GM21529 (cell line): Measurements from ENCODE around the gene KNOP1.
"Not testable (repeated sequence)": the region's sequence is repeated elsewhere in the genome, so short reads cannot be mapped to it uniquely, and the experiment has no call there.

Source experiments
- ATAC-seq: cut with Tn5 transposase; IDR thresholded peaks from one replicate; pipeline ENCODE4 v1.9.1; 2021; ENCODE audit not compliant: unreplicated experiment

KNOP1 gene

GRCh38 chr16:19687279-19687678, 30.7 kb downstream of the KNOP1 start:
- no peak for ATAC-seq

DNA sequence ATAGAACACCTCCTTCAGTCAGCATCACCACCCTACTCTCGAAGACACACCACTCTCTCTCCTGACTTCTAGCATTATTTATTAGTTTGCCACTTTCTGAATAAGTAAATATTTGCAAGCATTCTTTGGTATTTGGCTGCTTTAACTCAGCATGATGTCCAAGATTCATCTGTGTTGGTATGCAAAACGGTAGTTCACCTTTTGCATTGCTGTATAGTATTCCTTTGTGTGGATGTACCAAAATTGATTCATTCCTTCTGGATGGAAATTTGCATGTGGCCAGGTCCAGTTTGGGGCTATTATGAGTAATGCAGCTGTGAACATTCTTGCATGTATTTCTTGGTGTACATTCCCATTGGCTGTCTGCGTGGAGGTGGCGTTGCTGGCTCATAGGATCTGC, 32.9 kb downstream of the KNOP1 start:
- ATAC-seq = no peak

DNA sequence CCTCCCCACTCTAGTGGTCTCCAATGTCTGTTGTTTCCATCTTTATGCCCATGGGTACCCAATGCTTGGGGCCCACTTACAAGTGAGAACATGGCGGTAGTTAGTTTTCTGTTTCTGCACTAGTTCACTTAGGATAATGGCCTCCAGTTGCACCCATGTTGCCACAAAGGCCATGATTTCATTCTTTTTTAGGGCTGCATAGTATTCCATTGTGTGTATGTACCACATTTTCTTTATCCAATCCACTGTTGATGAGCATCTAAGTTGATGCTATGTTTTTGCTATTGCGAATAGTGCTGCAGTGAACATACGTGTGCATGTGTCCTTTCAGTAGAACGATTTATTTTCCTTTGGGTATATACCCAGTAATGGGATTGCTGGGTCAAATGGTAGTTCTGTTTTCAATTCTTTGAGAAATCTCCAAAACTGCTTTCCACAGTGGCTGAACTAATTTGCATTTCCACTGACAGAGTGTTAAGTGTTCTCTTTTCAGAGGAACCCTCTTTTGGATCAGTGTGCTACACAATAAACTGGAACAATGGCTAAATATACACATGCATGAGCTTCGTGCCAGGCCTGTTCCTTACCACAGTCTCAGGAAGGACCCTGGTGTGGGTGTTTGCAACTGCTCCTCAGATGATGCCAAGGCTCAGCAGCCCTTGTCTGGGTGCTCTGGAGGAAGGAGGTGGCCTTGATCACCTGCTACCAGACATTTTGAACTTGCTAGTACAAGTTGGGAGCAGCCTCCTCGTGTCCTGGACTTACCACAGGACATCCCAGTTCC, 34.4 kb downstream of the KNOP1 start:
- ATAC-seq = no peak

GRCh38 chr16:19681637-19682036, 36.4 kb downstream of the KNOP1 start:
- no peak for ATAC-seq

- ATAC-seq = no peak
Measured at GRCh38 chr16:19680881-19681340, 37.1 kb downstream of the KNOP1 start.

GRCh38 chr16:19679281-19679680, 38.7 kb downstream of the KNOP1 start:
- ATAC-seq = not testable (repeated sequence)

GRCh38 chr16:19678804-19679203, 39.2 kb downstream of the KNOP1 start:
- no peak for ATAC-seq

- no peak for ATAC-seq
Measured at GRCh38 chr16:19677402-19677801, 40.6 kb downstream of the KNOP1 start.

DNA sequence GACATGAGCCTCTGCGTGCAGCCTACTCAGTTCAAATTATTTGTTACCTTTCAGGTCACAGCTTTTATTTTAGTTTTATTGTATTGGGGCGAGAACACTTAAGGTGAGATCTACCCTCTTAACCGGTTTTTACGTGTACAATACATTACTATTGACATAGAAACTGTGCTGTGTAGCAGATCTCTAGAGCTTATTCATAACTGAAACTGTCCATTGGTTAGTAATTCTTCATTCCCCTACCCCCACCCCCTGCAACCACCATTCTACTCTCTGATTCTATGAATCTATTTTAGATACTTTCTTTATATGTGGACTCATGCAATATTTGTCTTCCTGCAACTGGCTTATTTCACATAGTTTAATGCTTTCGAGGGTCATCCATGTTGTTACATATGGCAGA, 43.5 kb downstream of the KNOP1 start:
- ATAC-seq = no peak

GRCh38 chr16:19672378-19672777, 45.6 kb downstream of the KNOP1 start:
- ATAC-seq = no peak

DNA sequence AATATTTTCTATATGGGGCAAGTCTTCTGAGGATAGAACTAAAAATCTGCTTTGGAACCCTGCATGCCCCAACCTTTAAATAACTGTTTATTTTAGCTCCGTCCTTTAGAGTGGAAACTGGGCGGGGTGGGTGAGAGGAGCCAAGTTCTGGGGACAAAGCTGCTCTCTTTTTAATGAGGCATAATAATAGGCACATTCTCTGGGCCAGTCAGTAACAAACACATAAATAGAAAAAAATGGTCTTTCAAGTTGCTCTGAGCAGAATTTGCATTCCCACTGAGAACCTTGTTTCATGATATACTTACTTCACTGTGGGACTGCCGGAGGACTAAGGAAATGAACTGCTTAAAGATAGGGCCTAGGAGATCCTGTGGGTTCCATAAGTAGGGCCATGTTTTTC, 51.5 kb downstream of the KNOP1 start:
- ATAC-seq = no peak

DNA sequence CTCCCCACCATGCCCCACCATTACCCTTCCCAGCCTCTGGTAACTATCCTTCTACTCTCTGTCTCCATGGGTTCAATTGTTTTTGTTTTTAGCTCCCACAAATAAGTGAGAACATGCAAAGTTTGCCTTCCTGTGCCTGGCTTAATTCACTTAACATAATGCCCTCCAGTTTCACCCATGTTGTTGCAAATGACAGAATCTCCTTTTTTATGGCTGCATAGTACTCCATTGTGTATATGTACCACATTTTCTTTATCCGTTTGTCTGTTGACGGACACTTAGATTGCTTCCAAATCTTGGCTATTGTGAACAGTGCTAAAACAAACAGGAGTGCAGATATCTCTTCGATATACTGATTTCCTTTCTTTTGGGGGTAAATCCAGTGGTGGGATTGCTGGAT, 52.7 kb downstream of the KNOP1 start:
- ATAC-seq = not testable (repeated sequence)

DNA sequence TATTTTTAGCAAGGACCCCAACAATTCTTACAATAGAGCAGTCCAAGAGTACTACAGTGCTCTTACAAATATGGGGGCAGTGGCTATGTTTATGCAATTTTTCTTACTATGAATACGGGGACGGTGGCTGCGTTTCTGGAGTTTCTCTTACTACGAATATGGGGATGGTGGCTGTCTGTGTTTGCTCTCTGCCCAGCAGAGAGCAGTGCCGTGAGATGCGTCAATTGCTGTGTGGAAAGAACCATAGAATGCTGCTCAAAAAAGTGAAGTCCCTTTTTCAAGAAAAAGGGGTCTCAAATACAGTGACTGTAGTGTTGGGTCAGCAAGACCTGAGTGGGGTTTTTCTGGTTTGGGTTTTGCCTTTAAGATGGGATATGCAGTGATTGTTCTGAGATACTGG, 53.9 kb downstream of the KNOP1 start:
- no peak for ATAC-seq

DNA sequence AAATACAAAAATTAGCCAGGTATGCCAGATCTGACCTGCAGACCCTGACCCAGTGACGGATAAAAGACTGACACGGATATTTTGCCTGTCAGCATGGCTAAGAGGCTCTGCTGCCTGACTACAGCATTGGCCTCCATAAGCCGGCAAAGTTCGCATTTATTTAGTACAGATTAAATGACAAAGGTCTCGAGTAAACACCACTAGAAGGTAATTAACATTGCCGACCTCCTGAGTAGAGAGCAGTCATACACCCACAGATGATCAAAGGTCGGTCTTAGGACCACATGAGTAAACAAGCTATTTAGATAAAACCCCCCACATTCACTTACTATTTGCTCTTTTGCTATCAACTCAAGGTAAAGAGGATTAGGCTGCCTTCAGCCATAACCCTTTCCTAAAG, 55.7 kb downstream of the KNOP1 start:
- no peak for ATAC-seq

DNA sequence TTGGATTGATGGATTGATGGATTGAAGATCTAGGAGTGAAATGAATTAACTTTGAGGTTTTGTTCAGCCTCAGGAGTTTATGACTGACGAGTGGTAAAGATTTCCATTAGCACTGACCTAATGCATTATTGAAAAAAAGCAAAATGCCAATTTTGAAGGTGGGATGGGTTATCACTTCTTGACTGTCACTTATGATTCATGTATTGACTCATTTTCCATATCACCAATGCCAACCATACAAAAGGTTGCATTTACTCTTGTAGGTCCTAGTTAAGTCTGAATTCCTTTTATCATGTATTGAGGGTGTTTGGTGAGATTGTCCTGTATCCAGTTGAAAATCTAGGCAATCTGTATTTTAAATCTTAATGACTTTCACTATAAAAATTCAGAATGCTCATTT, 57.6 kb downstream of the KNOP1 start:
- no peak for ATAC-seq

GRCh38 chr16:19659554-19659953, 58.5 kb downstream of the KNOP1 start:
- no peak for ATAC-seq

DNA sequence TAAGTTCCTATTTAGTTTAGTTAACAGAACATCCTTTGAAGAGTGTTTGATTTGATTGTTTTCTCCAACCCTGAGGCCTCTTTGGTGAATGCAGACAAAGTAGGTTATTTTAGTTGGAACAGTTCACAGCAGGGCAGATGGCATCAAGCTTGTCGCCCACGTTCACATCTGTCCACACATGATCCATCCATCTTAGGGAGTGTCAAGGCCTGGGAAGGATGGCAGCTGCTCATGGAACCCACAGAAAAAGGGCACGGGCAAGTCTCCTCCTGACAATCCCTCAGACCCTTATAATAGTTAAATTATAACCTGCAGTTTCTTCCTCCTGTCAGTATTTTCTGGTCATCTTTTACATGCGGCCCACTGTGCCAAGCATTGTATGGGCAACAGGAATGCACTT, 60.2 kb downstream of the KNOP1 start:
- no peak for ATAC-seq

DNA sequence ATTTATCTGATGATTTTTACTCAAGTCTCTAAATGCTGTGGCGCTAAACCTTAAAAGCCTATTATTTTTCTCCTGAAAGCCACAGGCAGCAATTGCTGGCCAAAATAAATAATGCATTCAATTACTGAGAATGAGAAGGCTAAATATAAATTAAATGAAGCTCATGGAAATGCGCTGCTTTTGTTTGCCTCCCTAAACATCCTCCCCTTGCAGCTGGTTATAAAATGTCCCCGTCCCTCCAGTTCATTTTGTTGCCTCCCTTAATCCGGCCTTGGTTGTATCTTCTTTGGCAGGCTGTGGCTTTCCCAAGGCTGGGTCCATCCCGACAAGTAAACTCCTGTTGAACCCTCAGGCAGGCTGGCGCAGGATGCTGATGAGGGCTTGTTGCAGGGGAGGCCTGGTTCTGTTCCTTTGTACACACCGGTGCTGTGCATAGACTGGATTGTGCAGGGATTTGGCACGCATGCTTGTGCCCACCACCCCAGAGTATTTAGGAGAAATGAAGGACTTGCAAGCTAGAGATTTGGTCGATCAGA, 62.7 kb downstream of the KNOP1 start:
- ATAC-seq = no peak

- ATAC-seq = no peak
Measured at GRCh38 chr16:19654147-19654546, 63.9 kb downstream of the KNOP1 start.
